GM12878 (cell line): ENCODE results near the gene TRRAP. TPM values are rescaled to one million over a fixed set of nuclear protein-coding genes. Genes with fewer than 3 reads are reported as not detected.

Source experiments
- ATAC-seq: fragments of 200-7000 bp; cut with Tn5 transposase; 3 replicates; pipeline ENCODE4 v1.9.1; 2020; ENCODE audit warnings: mild to moderate bottlenecking, moderate library complexity
- BruUV-seq: library from RNA; stranded (reverse); fragments of 400-500 nt; replicated peaks from 2 replicates; lab custom pipeline; 2021; lab: Mats Ljungman, UMichigan
- CTCF ChIA-PET: fragments of 300-600 bp; sonication (Branson Sonifier 250); formaldehyde crosslinking; extraction: SDS; loops from one replicate; lab custom pipeline; 2021; ENCODE audit warnings: inconsistent platforms; lab: Yijun Ruan, JAX
- POLR2A ChIA-PET: fragments of 350-600 bp; formaldehyde crosslinking; extraction: SDS; loops from one replicate; lab custom pipeline; 2021; ENCODE audit warnings: inconsistent platforms; lab: Charles Lee
- RAD21 ChIA-PET: fragments of 300-600 bp; sonication (Branson Sonifier 250); formaldehyde crosslinking; loops from one replicate; lab custom pipeline; 2023; ENCODE audit warnings: antibody characterized with exemption; ENCODE audit not compliant: unreplicated experiment; lab: Charles Lee
- SMC1A ChIA-PET: fragments of 300-600 bp; sonication (Branson Sonifier 250); formaldehyde crosslinking; loops from one replicate; lab custom pipeline; 2023; ENCODE audit not compliant: unreplicated experiment, uncharacterized antibody; lab: Charles Lee
- DNase-seq: peaks from one replicate; pipeline ENCODE4 v3.0.0-alpha.2; 2011; ENCODE audit warnings: low read depth, low spot score
- FAIRE-seq: peaks from 3 replicates; lab custom pipeline; 2011; peaks lifted over from hg19 to GRCh38; lab: Jason Lieb, UNC
- H2AFZ ChIP-seq: 2 replicates; pipeline ENCODE4 v1.6.0; 2011; ENCODE audit warnings: low read depth, low read length, control low read depth; ENCODE audit not compliant: control insufficient read depth
- H3K27ac ChIP-seq: 2 replicates; pipeline ENCODE4 v1.5.1; 2011; ENCODE audit warnings: control low read depth; ENCODE audit not compliant: control insufficient read depth, insufficient read depth
- H3K27me3 ChIP-seq, 2 experiments: replicated peaks in 1 of 2; 2 replicates each; pipeline versions ENCODE4 v1.6.0 to v1.6.1; 2011; ENCODE audit warnings: low read length in 1 of 2; ENCODE audit not compliant: control insufficient read depth in 2 of 2, insufficient read depth in 2 of 2
- H3K36me3 ChIP-seq, 2 experiments: 2 replicates each; pipeline ENCODE4 v1.5.1; 2011; ENCODE audit warnings: low read length in 1 of 2; ENCODE audit not compliant: control insufficient read depth in 2 of 2, insufficient read depth in 2 of 2
- H3K4me1 ChIP-seq: 2 replicates; pipeline ENCODE4 v1.6.1; 2011; ENCODE audit warnings: mild to moderate bottlenecking, low read length, moderate library complexity, mixed read lengths; ENCODE audit not compliant: control insufficient read depth, insufficient read depth
- H3K4me2 ChIP-seq: 2 replicates; pipeline ENCODE4 v1.6.0; 2011; ENCODE audit warnings: control low read depth; ENCODE audit not compliant: control insufficient read depth, insufficient read depth
- H3K4me3 ChIP-seq: fragments of 200-600 bp; sonication (generic); 2 replicates; pipeline ENCODE4 v1.5.1; 2016
- H3K79me2 ChIP-seq: 2 replicates; pipeline ENCODE4 v1.6.0; 2011; ENCODE audit warnings: low read length; ENCODE audit not compliant: control insufficient read depth, insufficient read depth
- H3K9ac ChIP-seq: 2 replicates; pipeline ENCODE4 v1.8.0; 2011; ENCODE audit warnings: low read length, control low read depth, mixed read lengths; ENCODE audit not compliant: control insufficient read depth, insufficient read depth
- H3K9me3 ChIP-seq: replicated peaks from 3 replicates; pipeline ENCODE4 v1.5.1; 2011; ENCODE audit warnings: mild to moderate bottlenecking, low read length; ENCODE audit not compliant: control insufficient read depth, insufficient read depth
- H4K20me1 ChIP-seq: 2 replicates; pipeline ENCODE4 v1.6.0; 2011; ENCODE audit not compliant: control insufficient read depth, insufficient read depth
- CUX1 ChIP-seq: IDR thresholded peaks from 2 replicates; pipeline ENCODE4 v1.6.1; 2012; ENCODE audit warnings: improper control_type of control experiment, low read depth, low read length; ENCODE audit not compliant: insufficient replicate concordance
- E2F8 ChIP-seq: fragments of 450-650 bp; IDR thresholded peaks from 2 replicates; pipeline ENCODE4 v1.6.1; 2018; ENCODE audit warnings: mild to moderate bottlenecking, low read depth, moderate library complexity; ENCODE audit not compliant: partially characterized antibody
- EZH2 ChIP-seq: IDR thresholded peaks from 2 replicates; pipeline ENCODE4 v1.6.1; 2012; ENCODE audit warnings: low read depth, mild to moderate bottlenecking, control low read depth, inconsistent platforms, low read length, borderline replicate concordance; ENCODE audit not compliant: control insufficient read depth
- IKZF1 ChIP-seq: fragments of 450-650 bp; conservative IDR thresholded peaks from 2 replicates; pipeline ENCODE4 v1.6.1; 2017; ENCODE audit warnings: antibody characterized with exemption, mild to moderate bottlenecking
- IKZF2 ChIP-seq, 2 experiments: fragments of 450-650 bp; IDR thresholded peaks; 2 replicates each; pipeline ENCODE4 v1.6.1; 2017; ENCODE audit warnings: mild to moderate bottlenecking in 2 of 2, moderate library complexity in 2 of 2
- IRF5 ChIP-seq: fragments of 450-650 bp; IDR thresholded peaks from 2 replicates; pipeline ENCODE4 v1.6.1; 2017; ENCODE audit warnings: borderline replicate concordance
- MEF2A ChIP-seq: IDR thresholded peaks from 2 replicates; pipeline ENCODE4 v1.6.1; 2011; ENCODE audit warnings: low read depth, mild to moderate bottlenecking, low read length, moderate library complexity; ENCODE audit not compliant: insufficient read depth
- RAD51 ChIP-seq: fragments of 450-650 bp; IDR thresholded peaks from 2 replicates; pipeline ENCODE4 v1.6.1; 2016; ENCODE audit warnings: moderate library complexity, mild to moderate bottlenecking, inconsistent platforms
- SUZ12 ChIP-seq: fragments of 200-600 bp; sonication (generic); IDR thresholded peaks from one replicate; pipeline ENCODE4 v1.6.1; 2018; ENCODE audit warnings: antibody characterized with exemption, mild to moderate bottlenecking; ENCODE audit not compliant: unreplicated experiment
- ZBTB33 ChIP-seq: fragments of 450-650 bp; IDR thresholded peaks from 2 replicates; pipeline ENCODE4 v1.6.1; 2017; ENCODE audit warnings: mild to moderate bottlenecking
- ZNF207 ChIP-seq: fragments of 450-650 bp; IDR thresholded peaks from 2 replicates; pipeline ENCODE4 v1.6.1; 2014; ENCODE audit warnings: antibody characterized with exemption, mild to moderate bottlenecking, borderline replicate concordance
- WGBS: methylation state at CpG from one replicate; pipeline ENCODE4 v1.1.6; 2016; ENCODE audit warnings: low lambda C conversion rate; ENCODE audit not compliant: insufficient replicate concordance, insufficient coverage; ENCODE audit errors: missing lambda C conversion rate; 5-methylcytosine and 5-hydroxymethylcytosine counted together
- in situ Hi-C: fragments of 300-500 bp; cut with MboI; formaldehyde crosslinking; loops from 9 replicates; pipeline ENCODE4 v1.14.3; 2018; ENCODE audit warnings: mixed read lengths
- intact Hi-C: fragments of 100-400 bp; cut with micrococcal nuclease; formaldehyde crosslinking; loops from one replicate; pipeline ENCODE4 v1.14.2; 2022; ENCODE audit not compliant: unreplicated experiment
- polyA plus RNA-seq, 11 experiments: library from polyadenylated mRNA; depleted of rRNA in 4 of 11; unstranded in 6 of 11; stranded (reverse) in 5 of 11; fragments of >200 nt; fragmentation: Nextera tagmentation in 4 of 11; fragmentation: Illumina TruSeq in 1 of 11; extraction: Ambion mirVana in 4 of 11; extraction: Trizol in 1 of 11; gene quantifications; 1 replicate in 1 of 11; 2 replicates in 10 of 11; pipeline versions ENCODE4 v1.2.1 to v1.2.3, GENCODE V29; 2011 to 2016; ENCODE audit warnings: inconsistent platforms in 2 of 11, missing spikeins in 2 of 11, low read depth in 1 of 11
- total RNA-seq, 4 experiments: library from RNA; depleted of rRNA in 3 of 4; stranded (reverse); fragments of >200 nt in 3 of 4; fragmentation: Illumina TruSeq in 1 of 4; extraction: Trizol in 1 of 4; gene quantifications; 2 replicates each; pipeline versions ENCODE4 v1.2.1 to v1.2.3, GENCODE V29; 2013 to 2021

TRRAP gene
- total and polyA plus RNA-seq, 10 of the 15 experiments (the other 5 are each of a cell fraction or from before 2014, with no cell fraction given): 1.1 to 39.3 (median 8.5) TPM

GRCh38 chr7:99001482-99002147 lies 123.3 kb downstream of the TRRAP start:
- no peaks in the 10 kb centered on the region for H3K79me2 ChIP-seq
- 100% methylated on average over 7 of the region's 10 CpGs for WGBS
- no TSS peak for BruUV-seq
- no peak overlapping the region for H3K4me2 ChIP-seq
- no peak for DNase-seq
- intact Hi-C loops (no loop called here), in situ Hi-C loops (no loop called here)
- H2AFZ ChIP-seq: no peak overlapping the region
- ATAC-seq: no peak
- H3K4me3 ChIP-seq: no peak overlapping the region
- CTCF ChIA-PET: no interaction called here
- no peak for FAIRE-seq
- H3K9ac ChIP-seq: no peak overlapping the region
- H3K36me3 ChIP-seq: peaks cover 18 to 55% of the 10 kb centered on the region in 2 experiments
- no peaks in the 10 kb centered on the region for H3K9me3 ChIP-seq
- SMC1A ChIA-PET: no interaction called here
- RAD21 ChIA-PET: no interaction called here
- peaks cover 14% of the 10 kb centered on the region for H3K4me1 ChIP-seq
- H3K27ac ChIP-seq: no peak overlapping the region
- no peaks in the 10 kb centered on the region for H3K27me3 ChIP-seq
- POLR2A ChIA-PET: interaction anchor here (0.6 kb wide), 1 partner anchor 435 kb away, joined by 3 read pairs; no protein-coding TSS in a partner anchor
- no peaks in the 10 kb centered on the region for H4K20me1 ChIP-seq
- no peak for TF ChIP-seq ZNF207
- TF ChIP-seq SUZ12: no peak
- no peak for TF ChIP-seq IRF5
- no peak for TF ChIP-seq EZH2
- TF ChIP-seq CUX1: no peak
- TF ChIP-seq RAD51: no peak
- TF ChIP-seq IKZF2 (IDR thresholded peaks at IDR 0.05): no peak
- TF ChIP-seq ZBTB33: no peak
- TF ChIP-seq IKZF1: no peak
- no peak for TF ChIP-seq E2F8
- TF ChIP-seq MEF2A: no peak
